Stimulated activated CD8-positive, alpha-beta memory T cell treated with anti-CD3 and anti-CD28 coated beads, Interleukin-4, amount 100 ng/mL, for 48 hours (primary cell): ENCODE results near the gene PAMR1.
"Not testable (repeated sequence)": the region's sequence is repeated elsewhere in the genome, so short reads cannot be mapped to it uniquely, and the experiment has no call there.

ENCODE experiments used
- DNase-seq: peaks from one replicate; pipeline ENCODE4 v3.0.0-alpha.2; 2020

Gene PAMR1, protein sequence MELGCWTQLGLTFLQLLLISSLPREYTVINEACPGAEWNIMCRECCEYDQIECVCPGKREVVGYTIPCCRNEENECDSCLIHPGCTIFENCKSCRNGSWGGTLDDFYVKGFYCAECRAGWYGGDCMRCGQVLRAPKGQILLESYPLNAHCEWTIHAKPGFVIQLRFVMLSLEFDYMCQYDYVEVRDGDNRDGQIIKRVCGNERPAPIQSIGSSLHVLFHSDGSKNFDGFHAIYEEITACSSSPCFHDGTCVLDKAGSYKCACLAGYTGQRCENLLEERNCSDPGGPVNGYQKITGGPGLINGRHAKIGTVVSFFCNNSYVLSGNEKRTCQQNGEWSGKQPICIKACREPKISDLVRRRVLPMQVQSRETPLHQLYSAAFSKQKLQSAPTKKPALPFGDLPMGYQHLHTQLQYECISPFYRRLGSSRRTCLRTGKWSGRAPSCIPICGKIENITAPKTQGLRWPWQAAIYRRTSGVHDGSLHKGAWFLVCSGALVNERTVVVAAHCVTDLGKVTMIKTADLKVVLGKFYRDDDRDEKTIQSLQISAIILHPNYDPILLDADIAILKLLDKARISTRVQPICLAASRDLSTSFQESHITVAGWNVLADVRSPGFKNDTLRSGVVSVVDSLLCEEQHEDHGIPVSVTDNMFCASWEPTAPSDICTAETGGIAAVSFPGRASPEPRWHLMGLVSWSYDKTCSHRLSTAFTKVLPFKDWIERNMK

DNA sequence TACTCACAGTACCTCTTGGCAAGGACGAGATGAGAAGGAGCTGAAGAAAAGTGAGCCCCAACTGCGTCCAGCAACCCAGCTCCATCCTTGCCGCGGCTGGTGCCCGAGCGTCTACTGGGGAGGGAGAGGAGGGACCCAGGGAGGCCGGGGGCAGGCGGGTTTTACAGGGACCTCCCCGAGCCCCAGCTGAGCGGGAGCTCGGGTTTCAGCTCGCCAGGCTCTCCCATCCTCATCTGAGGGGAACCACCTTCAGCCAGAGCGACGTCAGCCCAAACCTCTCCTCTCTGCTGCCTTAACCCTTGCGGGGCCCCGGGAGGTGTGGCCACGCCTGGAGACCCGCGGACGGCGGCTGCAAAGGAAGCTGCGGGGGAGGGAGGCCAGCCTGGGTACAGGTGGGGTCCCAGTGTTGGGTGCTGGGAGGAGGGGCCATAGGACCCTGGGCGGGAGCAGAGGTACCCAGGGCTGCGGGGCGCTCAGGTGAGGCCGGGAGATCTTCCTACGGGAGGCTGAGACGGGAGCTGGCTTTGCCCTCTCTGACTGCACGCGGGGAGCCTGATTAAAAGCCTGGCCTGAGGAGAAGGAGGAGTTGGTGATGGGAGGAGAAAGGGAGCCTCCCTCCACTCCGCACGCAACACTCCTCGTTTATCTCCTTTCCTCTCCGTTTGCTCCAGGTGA lies at the start of gene PAMR1:
Gene PAMR1, minus strand, starts transcription at position 116 of the 675 bp plus-strand sequence. Its CDS starts 31 bp downstream, at position 85.
- DNase-seq = peak; percentile 26

DNA sequence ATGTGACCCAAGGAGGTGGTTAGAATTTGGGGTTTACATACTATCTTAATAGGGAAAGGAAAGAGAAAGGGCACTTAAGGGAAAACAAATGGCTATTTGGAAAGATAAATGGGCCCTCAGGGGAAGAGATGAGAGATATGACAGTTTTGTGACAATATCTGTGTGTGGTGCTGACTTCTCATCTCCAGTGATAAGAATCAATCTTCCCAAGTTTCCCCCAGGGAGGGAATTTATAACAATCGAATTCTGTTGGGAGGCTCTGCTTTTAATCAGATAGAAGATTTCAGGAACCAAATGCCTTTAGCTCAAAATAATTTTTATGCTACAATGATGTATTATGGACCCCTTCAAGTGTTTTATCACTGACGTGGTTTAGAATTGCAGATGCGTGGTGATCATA lies 46.3 kb upstream of the PAMR1 start:
- DNase-seq = no peak

GRCh38 chr11:35567737-35568465 lies 42.5 kb upstream of the PAMR1 start:
- DNase-seq = no peak

- no peak for DNase-seq
Observed at GRCh38 chr11:35566885-35567284, 41.5 kb upstream of the PAMR1 start.

DNA sequence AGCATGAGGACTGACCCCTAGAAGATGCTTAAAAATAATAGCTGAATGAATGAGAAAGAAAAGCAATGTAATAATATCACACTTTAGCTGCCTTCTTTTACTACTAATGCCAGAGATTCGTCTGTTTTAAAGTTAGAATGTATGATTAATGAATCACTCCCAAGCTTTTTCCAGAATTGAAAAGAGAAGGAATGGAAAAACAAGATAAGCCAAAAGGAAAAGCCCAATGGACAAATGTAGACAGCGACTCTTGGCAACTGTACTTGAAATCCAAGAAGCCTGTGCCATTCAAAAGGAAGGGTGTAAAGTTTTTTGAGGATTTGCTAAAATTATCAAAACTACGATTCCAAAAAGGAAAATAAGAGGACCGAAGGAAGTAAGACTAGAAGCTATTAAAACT lies 40.8 kb upstream of the PAMR1 start:
- DNase-seq = no peak

DNA sequence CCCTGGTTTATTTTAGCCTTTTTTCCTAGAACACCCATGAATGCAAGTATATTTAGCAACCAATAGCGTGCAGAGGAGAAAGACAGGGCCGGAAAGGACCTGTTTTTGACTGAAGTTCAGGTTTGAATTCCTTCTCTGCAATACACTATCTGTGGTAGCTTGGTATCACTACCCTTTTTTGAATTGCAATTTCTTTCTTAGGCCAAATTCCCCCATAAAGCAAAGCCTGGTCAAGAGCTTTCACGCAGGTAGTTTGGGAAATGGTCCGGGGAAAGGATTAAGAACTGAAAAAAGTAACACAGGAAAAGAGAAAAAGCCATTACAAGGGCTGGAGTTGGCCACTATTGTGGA lies 38.8 kb upstream of the PAMR1 start:
- DNase-seq = no peak

DNA sequence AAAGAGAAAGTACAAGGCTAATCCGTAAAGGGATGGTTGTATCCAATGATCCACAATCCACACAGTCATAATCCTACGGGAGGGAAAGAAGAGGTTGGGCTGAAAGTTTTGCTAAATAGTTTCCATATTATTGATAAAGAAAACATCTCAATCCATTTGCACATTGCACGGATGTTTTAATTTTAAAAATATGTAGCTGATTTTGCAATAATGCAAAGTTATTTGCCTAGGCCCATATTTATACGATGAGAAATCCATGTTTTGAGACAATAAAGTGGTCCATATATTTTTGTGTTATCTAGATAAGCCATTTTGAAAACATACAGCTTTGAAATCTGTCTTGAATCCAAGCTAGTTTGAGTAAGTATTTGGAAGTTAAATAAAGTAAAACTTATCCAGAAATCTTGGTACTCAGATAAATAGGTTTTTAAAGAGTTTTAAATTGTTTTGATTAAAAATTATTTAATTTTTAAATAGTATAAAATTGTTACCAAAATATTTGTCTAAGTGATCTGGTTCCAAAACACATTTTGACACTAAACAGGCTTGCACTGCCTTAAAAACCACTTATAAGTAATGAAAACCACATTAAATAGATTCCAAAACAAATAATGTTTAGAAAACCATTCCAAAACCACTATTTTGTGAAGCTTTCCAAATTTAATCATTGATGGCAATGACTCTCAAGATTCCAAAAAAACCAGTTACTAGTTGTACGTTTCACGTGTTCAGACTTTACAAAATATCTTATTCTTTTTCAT lies 38.2 kb upstream of the PAMR1 start:
- no peak for DNase-seq

DNA sequence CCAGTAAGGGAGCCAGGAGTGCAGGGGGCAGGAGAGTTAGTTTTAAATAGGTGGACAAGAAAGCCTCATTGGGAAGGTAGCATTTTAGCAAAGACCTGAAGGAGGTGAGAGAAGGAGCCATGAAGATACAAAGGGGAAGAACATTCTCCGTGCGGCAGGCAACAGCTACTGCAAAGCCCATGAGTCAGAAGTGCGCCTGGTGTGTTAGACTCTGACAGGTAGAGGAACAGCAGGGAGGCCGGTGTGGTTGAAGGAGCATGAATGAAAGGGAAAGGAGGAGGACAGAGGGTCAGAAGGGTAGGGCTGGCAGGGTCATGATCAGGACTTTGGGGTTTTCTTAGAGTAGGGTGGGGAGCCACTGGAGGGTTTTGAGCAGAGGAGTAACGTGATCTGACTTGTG lies 34.5 kb upstream of the PAMR1 start:
- no peak for DNase-seq

GRCh38 chr11:35558513-35558912 lies 33.1 kb upstream of the PAMR1 start:
- DNase-seq = no peak

- DNase-seq = no peak
Observed at GRCh38 chr11:35555488-35555887, 30.1 kb upstream of the PAMR1 start.

GRCh38 chr11:35554491-35555437 lies 29.3 kb upstream of the PAMR1 start:
- no peak for DNase-seq

DNA sequence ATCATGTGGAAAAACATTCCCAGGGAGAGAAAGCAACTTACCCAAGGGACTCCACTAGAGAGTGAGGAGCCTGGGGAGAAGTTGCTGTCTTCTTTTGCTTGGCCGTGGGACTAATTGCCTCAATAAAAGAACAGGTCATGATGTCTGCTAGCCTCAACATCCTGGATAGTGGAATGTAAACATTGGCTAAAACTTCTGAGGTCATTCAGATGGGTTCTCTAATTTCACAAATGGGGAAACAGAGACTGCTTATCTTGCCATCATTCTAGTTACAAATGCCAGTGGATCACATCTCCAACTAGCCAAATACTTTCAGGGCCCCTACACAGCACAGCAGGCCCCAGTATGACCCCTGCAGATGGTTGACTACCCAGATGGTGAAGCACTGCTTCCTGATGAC lies 28.4 kb upstream of the PAMR1 start:
- no peak for DNase-seq

- no peak for DNase-seq
Observed at GRCh38 chr11:35553021-35553420, 27.6 kb upstream of the PAMR1 start.

GRCh38 chr11:35552616-35553015 lies 27.2 kb upstream of the PAMR1 start:
- DNase-seq = no peak

DNA sequence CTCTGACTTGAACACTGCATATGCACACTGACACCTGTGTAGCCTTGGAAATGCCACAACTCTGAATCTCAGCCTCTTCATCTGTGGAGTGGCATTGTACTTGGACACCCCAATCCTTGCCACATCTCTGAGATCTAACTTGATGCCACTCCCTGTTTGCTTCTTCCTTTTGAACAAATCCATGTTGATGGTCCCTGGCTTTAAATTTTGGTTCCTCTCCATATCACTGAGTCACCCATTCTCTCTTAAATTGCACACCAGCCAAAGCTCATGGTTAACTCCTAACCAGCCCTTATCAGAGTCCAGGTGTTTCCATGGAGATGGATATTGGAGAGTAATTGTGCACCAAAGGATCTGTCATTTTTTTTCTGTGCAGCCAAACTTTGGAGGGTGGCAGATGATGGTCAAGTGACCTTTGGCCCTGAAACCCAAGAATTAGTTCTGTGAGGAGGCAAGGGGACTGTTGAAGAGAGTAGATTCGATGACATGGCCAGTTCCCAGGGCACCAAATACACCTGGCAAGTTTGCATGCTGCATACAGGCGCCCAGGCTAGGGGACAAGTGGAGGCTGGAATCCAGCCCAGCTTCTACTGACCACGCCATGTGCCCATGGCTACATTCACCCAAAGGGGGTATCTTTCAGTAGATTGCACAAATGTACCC lies 25.1 kb upstream of the PAMR1 start:
- no peak for DNase-seq

DNA sequence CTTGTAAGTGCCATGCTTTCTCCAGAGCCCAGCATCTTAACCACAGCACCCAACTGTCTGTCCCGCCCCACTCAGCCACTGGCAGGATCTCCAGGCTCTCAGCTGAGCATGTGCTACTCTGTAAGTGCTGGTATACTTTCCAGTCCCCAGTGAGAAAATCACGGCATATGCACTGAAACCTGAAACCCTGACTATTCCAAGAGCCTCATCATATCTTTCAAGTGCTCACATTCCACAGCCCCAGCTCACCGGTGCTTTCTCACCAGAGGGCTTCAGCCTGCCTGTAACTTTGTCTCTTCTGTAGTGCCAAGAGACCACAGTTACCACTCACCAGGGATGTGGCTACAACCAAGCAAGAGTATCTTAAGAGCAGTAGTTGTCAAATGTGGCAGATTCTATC lies 24.4 kb upstream of the PAMR1 start:
- no peak for DNase-seq

DNA sequence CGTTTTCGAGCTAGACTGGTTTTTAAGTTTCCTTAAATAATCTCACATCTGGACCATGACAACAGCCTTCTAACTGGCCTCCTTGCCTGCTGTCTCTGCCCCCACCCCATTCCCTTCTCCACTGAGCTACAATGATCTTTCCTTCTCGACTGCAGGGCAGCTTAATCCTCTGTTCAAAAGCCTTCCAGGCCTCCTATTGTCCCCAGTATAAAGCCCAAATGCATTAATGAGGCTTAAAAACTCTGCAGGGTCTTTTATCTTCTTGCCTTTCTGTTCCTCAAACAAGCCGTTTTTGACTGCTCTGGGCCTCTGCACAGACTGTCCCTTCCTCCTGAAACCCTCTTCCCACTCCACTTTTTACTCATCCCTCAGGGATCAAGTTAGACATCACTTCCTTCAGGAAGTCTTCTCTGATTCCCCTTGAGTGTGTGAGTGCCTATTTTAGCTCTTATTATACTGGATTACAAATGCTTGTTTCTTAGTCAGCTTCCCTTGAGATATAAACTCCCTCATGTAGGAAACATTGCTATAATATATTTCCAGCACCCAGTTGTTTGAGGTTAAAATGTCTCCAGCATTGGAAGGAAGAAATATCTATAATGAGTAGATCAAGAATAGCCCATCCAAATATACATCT lies 23.6 kb upstream of the PAMR1 start:
- DNase-seq = no peak

GRCh38 chr11:35547995-35548394 lies 22.6 kb upstream of the PAMR1 start:
- DNase-seq = not testable (repeated sequence)

- DNase-seq = no peak
Observed at GRCh38 chr11:35546317-35546716, 20.9 kb upstream of the PAMR1 start.

DNA sequence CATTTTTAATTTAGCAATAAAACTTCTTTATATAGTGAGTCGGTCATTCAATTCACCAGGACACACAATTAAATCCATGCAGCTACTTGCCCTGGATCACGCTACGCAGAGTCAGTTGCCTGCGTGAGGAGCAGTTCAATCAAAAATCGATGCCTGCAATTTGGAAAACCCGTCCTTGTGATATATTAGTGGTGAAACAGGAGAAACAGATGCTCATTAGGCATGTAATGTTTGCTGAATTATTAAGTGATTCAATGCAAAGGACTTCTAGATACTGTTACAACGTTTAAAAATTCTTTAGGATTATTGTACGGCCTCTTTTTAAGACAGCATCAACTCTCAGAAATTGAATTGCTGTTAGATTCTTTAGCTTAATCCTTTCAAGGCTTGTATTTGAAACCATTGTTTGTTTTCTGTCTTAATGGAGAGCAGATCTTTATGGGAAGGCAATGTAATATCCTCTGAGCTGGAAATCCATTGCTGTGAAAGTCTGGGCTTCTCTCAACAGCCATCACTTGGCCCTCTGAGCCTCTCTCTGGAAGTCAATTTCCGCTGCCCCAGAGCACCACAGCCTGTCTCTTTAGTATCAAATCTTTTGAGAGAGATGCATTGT lies 20.1 kb upstream of the PAMR1 start:
- DNase-seq = no peak
